ENCODE results near the gene PRR32.
"Not testable (repeated sequence)": the region's sequence is repeated elsewhere in the genome, so short reads cannot be mapped to it uniquely, and the experiment has no call there.

DNA sequence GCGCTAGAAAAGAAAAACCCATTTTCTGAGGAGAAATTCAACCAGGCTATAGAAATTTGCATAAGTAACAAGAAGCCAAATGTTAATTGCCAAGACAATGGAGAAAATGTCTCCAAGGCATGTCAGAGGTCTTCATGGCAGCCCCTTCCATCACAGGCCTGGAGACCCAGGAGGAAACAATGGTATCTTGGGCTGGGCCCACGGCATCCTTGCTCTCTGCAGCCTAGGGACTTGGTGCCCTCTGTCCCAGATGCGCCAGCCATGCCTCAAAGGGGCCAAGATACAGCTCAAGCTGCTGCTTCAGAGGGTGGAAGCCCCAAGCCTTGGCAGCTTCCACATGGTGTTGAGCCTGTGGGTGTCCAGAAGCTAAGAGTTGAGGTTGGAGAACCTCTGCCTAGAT lies 12.7 kb upstream of the PRR32 start:
- TF ChIP-seq CTCF (CRISPR knock-in tag; IDR thresholded peaks at IDR 0.05); SRSF4 (IDR thresholded peaks at IDR 0.05; ENCODE audit: low read depth, low read length, poor library complexity, severe bottlenecking); CEBPB (IDR thresholded peaks at IDR 0.05; ENCODE audit: borderline replicate concordance, low read depth, low read length); ZSCAN31 (CRISPR knock-in tag; IDR thresholded peaks at IDR 0.05; ENCODE audit: low read depth); ZNF792 (CRISPR knock-in tag; IDR thresholded peaks at IDR 0.05): not testable (repeated sequence)
